Activated CD4-positive, alpha-beta T cell treated with anti-CD3 and anti-CD28 coated beads, Interleukin-2, amount 10 ng/mL, durations not matched to agents 7 days and 5 days (primary cell): ENCODE measurements around the gene ABCA13. TPM values are rescaled to one million over a fixed set of nuclear protein-coding genes. Genes with fewer than 3 reads are reported as not detected.

Experiments used
- CTCF ChIA-PET: fragments of 350-600 bp; sonication (Branson Sonifier 250); formaldehyde crosslinking; loops from one replicate; lab custom pipeline; 2021; ENCODE audit warnings: antibody characterized with exemption; lab: Charles Lee
- POLR2A ChIA-PET: fragments of 350-600 bp; sonication (Branson Sonifier 250); formaldehyde crosslinking; loops from one replicate; lab custom pipeline; 2021; ENCODE audit warnings: antibody characterized with exemption; lab: Charles Lee
- DNase-seq: peaks from one replicate; pipeline ENCODE4 v3.0.0-alpha.2; 2020
- H3K27ac Mint-ChIP-seq: one replicate; pipeline ENCODE4 v1.8.0; 2021; ENCODE audit warnings: mild to moderate bottlenecking, moderate library complexity, mixed read lengths
- H3K27me3 Mint-ChIP-seq: one replicate; pipeline ENCODE4 v1.8.0; 2021; ENCODE audit warnings: mixed read lengths
- H3K36me3 Mint-ChIP-seq: one replicate; pipeline ENCODE4 v1.8.0; 2021; ENCODE audit warnings: low read depth, mixed read lengths
- H3K4me1 Mint-ChIP-seq: one replicate; pipeline ENCODE4 v1.8.0; 2021; ENCODE audit warnings: mixed read lengths
- H3K4me3 Mint-ChIP-seq: one replicate; pipeline ENCODE4 v1.8.0; 2021; ENCODE audit warnings: mild to moderate bottlenecking, moderate library complexity, mixed read lengths
- H3K9me3 Mint-ChIP-seq: one replicate; pipeline ENCODE4 v1.8.0; 2021; ENCODE audit warnings: mixed read lengths
- total RNA-seq, 2 experiments: library from RNA; stranded (reverse); gene quantifications; one replicate each; pipeline ENCODE4 v1.2.3, GENCODE V29; 2021

ABCA13 gene
- total RNA-seq, 2 experiments from 2014 or later: 0.07 to 0.19 TPM

DNA sequence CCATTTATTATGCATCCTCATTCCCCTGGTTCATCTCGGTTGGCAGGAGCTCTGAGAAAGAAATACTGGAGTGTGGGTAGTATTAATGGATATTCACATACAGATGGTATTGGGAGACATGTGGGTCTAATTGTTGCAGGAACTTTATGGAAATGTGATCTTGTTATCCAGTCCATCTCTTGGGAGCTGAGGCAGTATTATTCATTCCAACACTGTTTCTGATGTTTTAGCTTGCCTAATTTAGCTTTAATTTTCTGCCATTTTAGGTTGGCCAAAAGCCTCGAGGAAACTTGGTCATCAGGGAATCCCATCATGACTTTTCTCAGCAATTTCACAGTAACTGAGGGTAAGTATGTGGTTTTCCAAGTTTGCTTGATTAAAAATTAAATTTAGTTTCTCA lies 125.7 kb downstream of the ABCA13 start:
- DNase-seq: no peak
- CTCF ChIA-PET: interaction anchor here (0.6 kb wide), 1 partner anchor 79 kb away, joined by 3 read pairs; no protein-coding TSS in a partner anchor

DNA sequence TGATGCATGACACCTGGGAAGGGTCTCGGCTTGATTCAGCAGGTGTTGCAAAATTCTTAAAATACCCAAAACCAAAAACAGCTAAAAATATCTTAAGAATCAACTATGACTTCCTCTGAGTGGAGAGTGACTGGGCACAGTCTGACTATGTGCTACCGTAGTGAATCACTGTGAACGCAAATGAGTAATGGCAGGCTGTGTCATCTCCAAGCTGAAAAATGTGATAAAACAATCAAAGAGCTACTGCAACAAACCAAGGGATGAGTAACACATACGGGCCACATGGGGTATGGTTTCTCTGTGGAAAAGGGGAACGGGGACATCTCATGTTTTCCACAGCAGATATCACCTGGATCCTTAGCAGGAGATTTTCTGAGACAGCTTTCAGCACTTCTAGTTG lies 127.5 kb downstream of the ABCA13 start:
- Mint-ChIP-seq H3K27me3 (peaks cover 2% of the 10 kb centered on the region), H3K27ac (no peak overlapping the region), H3K9me3 (no peaks in the 10 kb centered on the region), H3K36me3 (no peaks in the 10 kb centered on the region), H3K4me1 (peaks cover 5% of the 10 kb centered on the region), H3K4me3 (no peak overlapping the region)
- no peak for DNase-seq
- ChIA-PET POLR2A (no interaction called here), CTCF (no interaction called here)

More for the DNA sequence above, 125.7 kb downstream of the ABCA13 start:
- Mint-ChIP-seq H3K27ac (no peak overlapping the region), H3K36me3 (no peaks in the 10 kb centered on the region), H3K4me3 (no peak overlapping the region), H3K27me3 (peaks cover 2% of the 10 kb centered on the region), H3K9me3 (no peaks in the 10 kb centered on the region), H3K4me1 (peaks cover 5% of the 10 kb centered on the region)
- POLR2A ChIA-PET: no interaction called here

DNA sequence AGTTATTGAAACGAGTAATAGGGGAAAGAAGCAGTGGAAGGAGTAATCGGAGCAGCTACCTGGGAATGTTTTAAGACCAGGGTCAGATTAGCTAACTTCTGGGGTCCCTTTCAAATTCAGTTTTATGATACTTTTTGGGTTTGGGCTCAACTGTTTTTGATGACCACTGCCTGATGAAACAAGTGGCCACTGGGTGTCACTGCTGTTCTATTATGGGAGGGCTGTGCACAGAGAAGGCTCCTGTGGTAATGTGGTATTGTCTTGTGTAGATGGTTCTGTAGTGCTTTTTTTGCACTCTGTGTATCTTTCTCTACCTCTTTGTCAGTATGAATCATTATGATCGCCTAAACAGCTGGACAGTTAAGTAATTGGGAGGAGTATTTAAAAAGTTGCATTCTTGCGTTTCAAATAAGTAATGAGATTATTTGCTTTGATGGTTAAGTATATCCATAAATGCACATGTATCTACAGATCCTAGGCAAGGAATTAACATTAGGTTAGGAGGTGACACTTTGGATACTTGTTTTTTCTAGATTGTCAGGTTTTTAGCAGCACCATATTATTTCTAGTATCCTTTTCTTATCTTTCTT lies 128.4 kb downstream of the ABCA13 start:
- ChIA-PET CTCF (no interaction called here), POLR2A (no interaction called here)
- peaks cover 2% of the 10 kb centered on the region for H3K27me3 Mint-ChIP-seq
- H3K36me3 Mint-ChIP-seq: no peaks in the 10 kb centered on the region
- H3K27ac Mint-ChIP-seq: no peak overlapping the region
- H3K4me1 Mint-ChIP-seq: peaks cover 5% of the 10 kb centered on the region
- H3K9me3 Mint-ChIP-seq: no peaks in the 10 kb centered on the region
- DNase-seq: peak; percentile 60
- no peak overlapping the region for H3K4me3 Mint-ChIP-seq

DNA sequence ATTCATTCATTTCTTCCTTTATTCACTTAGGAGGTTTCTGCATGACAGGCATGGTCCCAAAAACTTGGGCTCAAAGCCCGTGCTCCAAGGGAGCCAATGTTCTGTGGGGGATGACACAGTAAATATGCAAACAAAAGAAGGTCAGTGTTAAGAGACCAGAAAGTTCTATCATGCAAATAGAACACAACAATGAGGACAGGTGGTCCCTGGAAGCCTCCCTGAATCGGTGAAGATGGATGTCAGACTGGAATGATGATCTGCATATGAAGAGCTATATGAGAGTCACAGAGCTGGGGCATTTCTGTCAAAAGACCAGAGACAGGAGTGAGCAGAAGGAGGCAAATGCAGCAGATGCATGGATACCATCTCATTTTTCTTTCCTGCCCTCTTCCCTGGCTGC lies 129.0 kb downstream of the ABCA13 start:
- ChIA-PET POLR2A (no interaction called here), CTCF (no interaction called here)
- H3K27me3 Mint-ChIP-seq: peaks cover 2% of the 10 kb centered on the region

DNA sequence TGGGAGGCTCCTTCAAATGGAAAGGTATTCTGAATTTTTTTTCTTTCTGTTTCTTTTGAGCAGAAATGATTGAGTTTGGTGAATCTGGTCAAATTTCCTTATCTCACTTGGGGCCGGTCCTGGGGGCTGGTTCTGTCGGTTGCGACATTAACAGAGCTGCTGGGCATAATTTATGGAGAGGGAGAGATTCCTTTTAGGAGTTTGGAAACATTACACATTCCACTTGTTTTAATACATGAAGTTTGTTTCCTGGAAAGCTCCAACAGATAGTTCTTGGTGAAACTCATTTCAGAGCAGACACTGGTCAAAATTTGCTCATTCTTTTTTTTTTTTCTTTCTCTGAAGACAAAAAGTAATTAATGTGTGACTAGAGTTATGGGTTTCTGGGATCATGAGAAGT lies 129.9 kb downstream of the ABCA13 start:
- Mint-ChIP-seq H3K9me3 (no peaks in the 10 kb centered on the region), H3K27ac (no peak overlapping the region), H3K4me1 (peaks cover 5% of the 10 kb centered on the region), H3K27me3 (peaks cover 2% of the 10 kb centered on the region), H3K4me3 (no peak overlapping the region), H3K36me3 (no peaks in the 10 kb centered on the region)
- CTCF ChIA-PET: interaction anchor here (1.0 kb wide), 1 partner anchor 11 kb away, joined by 3 read pairs; no protein-coding TSS in a partner anchor
- DNase-seq: no peak
- POLR2A ChIA-PET: no interaction called here

More for the DNA sequence above, 129.0 kb downstream of the ABCA13 start:
- Mint-ChIP-seq H3K36me3 (no peaks in the 10 kb centered on the region), H3K9me3 (no peaks in the 10 kb centered on the region), H3K4me3 (no peak overlapping the region), H3K27ac (no peak overlapping the region), H3K4me1 (peaks cover 5% of the 10 kb centered on the region)
- no peak for DNase-seq

DNA sequence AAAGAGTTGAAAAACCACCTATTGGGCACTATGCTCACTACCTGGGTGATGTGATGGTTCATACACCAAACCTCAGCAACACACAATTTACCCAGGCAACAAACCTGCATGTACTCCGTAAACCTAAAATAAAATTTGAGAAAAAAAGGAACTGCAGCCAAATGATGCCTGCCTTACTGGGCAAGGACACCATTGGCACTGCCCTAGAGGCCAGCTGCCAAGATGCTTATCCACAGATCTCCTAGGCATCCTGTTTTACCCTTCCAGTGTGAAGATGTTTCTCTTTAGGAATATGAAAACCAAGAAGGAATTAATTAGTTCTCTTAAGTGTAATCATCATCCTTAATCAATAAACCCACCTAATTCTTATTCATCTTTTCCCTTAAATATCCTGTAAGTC lies 133.4 kb downstream of the ABCA13 start:
- H3K4me3 Mint-ChIP-seq: no peak overlapping the region

DNA sequence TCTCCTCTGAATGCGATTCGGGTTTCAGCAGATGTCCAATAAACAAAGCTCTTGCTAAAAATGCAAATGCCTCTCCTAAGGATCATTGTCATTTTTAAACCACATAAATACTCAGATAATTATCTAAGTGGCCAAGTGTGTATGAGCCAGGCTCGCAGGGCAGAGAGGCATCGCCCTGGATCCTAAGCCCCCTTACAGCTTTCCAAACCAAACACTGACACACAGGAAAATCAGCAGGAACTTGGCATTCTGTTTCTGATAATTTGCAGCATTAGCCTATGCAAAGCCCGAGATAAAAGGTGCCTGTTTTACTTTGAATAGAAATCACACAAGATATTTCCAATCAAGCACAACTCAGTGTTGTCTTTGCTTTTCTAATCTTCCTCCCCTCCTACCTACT lies 134.4 kb downstream of the ABCA13 start:
- Mint-ChIP-seq H3K36me3 (no peaks in the 10 kb centered on the region), H3K27ac (no peak overlapping the region), H3K4me1 (no peaks in the 10 kb centered on the region), H3K9me3 (no peaks in the 10 kb centered on the region), H3K4me3 (no peak overlapping the region), H3K27me3 (peaks cover 2% of the 10 kb centered on the region)
- ChIA-PET CTCF (no interaction called here), POLR2A (no interaction called here)
- DNase-seq: no peak

More for the DNA sequence above, 133.4 kb downstream of the ABCA13 start:
- DNase-seq: no peak
- Mint-ChIP-seq H3K36me3 (no peaks in the 10 kb centered on the region), H3K9me3 (no peaks in the 10 kb centered on the region), H3K27me3 (peaks cover 2% of the 10 kb centered on the region), H3K27ac (no peak overlapping the region), H3K4me1 (peaks cover 1% of the 10 kb centered on the region)
- POLR2A ChIA-PET: no interaction called here
- CTCF ChIA-PET: no interaction called here

DNA sequence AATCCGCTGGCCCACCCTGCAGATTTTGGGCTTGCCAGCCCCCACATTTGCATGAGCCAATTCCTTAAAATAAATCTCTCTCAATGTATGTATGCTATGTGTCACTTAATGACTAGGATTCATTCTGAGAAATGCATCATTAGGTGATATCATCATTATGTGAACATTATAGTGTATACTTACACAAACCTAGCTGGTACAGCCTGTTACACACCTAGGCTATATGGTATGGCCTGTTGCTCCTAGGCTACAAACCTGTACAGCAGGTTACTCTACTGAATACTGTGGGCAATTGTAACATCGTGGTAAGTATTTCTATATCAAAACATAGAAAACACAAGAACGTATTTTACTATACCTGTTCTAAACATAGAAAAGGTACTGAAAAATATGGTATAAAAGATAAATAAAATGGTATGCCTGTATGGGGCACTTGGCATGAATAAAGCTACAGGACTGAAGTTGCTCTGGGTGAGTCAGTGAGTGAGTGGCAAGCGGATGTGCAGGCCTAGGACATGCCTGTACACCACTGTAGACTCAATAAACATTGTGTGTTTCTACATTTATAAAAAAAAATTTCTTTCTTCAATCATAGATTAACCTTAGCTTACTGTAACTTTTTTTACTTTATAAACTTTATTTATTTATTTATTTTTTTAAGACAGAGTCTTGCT lies 135.9 kb downstream of the ABCA13 start:
- Mint-ChIP-seq H3K27me3 (no peaks in the 10 kb centered on the region), H3K36me3 (no peaks in the 10 kb centered on the region), H3K9me3 (no peaks in the 10 kb centered on the region), H3K4me1 (no peaks in the 10 kb centered on the region), H3K4me3 (no peak overlapping the region), H3K27ac (no peak overlapping the region)
- no peak for DNase-seq
- ChIA-PET CTCF (interaction anchor here (1.7 kb wide), 1 partner anchor 11 kb away, joined by 4 read pairs; no protein-coding TSS in a partner anchor), POLR2A (no interaction called here)

DNA sequence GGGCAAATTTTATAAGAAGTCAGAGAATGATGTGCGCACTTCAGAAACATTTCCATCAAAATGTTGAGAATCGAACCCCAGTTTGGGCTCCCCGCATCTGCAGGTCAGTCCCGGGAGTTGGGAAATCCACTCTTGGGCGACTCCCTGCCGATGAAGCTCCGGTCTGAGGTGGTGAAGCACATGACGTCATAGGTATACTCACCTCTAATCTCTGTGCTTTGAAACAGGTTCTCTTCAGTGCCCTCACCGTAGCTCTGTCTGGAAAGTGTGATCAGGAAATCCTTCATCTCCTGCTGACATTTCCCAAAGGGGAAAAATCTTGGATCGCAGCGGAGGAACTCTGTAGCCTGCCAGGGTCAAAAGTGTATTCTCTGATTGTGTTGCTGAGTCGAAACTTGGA lies 138.5 kb downstream of the ABCA13 start:
- no peak for DNase-seq
- Mint-ChIP-seq H3K27me3 (no peaks in the 10 kb centered on the region), H3K27ac (no peak overlapping the region), H3K36me3 (no peaks in the 10 kb centered on the region), H3K4me3 (no peak overlapping the region), H3K9me3 (no peaks in the 10 kb centered on the region), H3K4me1 (no peaks in the 10 kb centered on the region)
- ChIA-PET POLR2A (no interaction called here), CTCF (no interaction called here)

DNA sequence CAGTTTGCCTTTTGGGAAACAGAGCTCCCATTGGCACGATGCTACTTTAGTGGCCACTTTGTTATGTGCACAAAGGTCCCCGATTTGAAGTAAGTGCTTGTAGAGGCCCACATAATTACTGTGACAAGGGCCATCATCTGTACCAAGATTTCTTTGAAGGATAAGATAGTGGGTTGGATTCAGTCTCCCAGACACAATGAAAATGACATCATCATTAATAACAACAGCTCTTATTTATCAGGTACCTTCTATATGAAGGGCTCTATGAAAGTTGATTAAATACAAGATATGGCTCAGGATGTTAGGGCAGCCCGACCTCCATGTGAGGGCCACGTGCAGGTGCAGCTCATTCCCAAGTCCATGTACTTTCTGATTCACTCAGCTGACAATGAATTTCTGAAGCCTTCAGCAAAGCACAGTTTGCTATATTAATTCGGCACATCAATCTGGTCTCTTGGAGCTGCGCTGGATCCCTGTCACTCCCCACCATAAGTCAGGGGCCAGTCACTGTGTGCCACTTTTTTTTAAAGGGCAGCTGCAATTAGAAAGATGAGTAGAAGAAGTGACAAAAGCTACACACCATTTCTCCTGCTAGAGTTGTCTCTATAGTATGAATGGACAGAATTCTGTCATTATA lies 140.3 kb downstream of the ABCA13 start:
- no peak for DNase-seq
- no peaks in the 10 kb centered on the region for H3K4me1 Mint-ChIP-seq
- H3K4me3 Mint-ChIP-seq: no peak overlapping the region
- no peaks in the 10 kb centered on the region for H3K36me3 Mint-ChIP-seq
- H3K27me3 Mint-ChIP-seq: no peaks in the 10 kb centered on the region
- H3K27ac Mint-ChIP-seq: no peak overlapping the region
- POLR2A ChIA-PET: no interaction called here
- H3K9me3 Mint-ChIP-seq: no peaks in the 10 kb centered on the region
- CTCF ChIA-PET: interaction anchor here (0.9 kb wide), 1 partner anchor 10 kb away, joined by 3 read pairs; no protein-coding TSS in a partner anchor

DNA sequence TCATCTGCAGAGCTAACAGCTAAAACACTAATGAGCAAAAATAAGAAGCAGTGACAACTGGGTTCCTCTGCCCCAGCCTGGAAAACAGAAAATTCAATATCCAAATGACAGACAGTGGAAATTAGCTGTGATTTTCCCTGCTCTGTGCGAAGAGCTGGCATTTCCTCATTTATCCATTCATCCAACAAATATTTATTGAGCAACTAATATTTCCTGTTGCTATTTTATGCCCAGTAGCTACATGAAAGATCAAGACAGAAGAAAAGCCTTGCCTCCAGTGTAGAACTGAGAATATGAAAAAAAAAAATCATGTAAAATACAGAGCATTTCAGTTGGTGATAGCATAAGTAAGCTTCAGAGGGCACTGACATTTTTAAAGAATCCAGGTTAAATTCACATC lies 140.9 kb downstream of the ABCA13 start:
- Mint-ChIP-seq H3K27me3 (no peaks in the 10 kb centered on the region), H3K4me3 (no peak overlapping the region), H3K36me3 (no peaks in the 10 kb centered on the region), H3K9me3 (no peaks in the 10 kb centered on the region), H3K4me1 (no peaks in the 10 kb centered on the region), H3K27ac (no peak overlapping the region)
- ChIA-PET CTCF (interaction anchor here (0.9 kb wide), 1 partner anchor 11 kb away, joined by 3 read pairs; no protein-coding TSS in a partner anchor), POLR2A (no interaction called here)
- no peak for DNase-seq

DNA sequence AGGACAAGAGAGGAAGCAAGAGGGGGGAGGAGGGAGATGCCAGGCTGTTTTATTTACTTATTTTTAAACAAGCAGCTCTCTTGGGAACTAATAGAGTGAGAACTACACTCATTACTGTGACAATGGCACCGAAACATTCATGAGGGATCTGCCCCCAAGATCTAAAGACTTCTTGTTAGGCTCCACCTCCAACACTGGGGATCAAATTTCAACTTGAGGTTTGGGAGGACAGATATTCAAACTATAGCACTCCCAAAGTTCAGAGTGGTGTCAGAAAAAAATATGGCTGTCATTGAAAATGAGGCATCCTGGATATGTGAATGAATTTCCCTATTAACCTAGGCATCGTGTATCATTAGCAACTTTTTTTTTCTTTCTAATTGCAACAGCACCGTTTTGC lies 145.5 kb downstream of the ABCA13 start:
- ChIA-PET CTCF (no interaction called here), POLR2A (no interaction called here)
- no peaks in the 10 kb centered on the region for H3K36me3 Mint-ChIP-seq
- H3K27ac Mint-ChIP-seq: no peak overlapping the region
- no peak for DNase-seq
- H3K4me3 Mint-ChIP-seq: no peak overlapping the region
- no peaks in the 10 kb centered on the region for H3K9me3 Mint-ChIP-seq
- no peaks in the 10 kb centered on the region for H3K4me1 Mint-ChIP-seq
- H3K27me3 Mint-ChIP-seq: no peaks in the 10 kb centered on the region

DNA sequence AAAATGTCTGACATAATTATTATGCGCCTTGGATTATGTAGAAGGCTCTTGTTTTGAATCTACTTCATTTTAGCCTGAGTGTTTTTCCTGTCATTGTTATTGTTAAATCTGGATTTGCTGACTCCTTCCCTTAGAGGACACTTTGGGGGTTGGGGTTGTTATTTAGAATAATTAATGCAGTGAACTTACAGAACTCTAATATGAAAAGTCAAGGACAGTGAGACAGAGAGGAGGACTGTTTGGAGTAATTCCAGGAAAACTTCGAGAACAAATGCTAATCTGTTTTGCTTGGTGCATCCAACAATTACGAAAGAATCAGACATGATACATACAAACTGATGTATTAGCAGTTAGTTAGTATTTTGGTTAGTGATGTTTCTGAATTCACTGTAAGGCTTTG lies 146.1 kb downstream of the ABCA13 start:
- Mint-ChIP-seq H3K27ac (no peak overlapping the region), H3K4me3 (no peak overlapping the region), H3K36me3 (no peaks in the 10 kb centered on the region), H3K27me3 (no peaks in the 10 kb centered on the region), H3K4me1 (no peaks in the 10 kb centered on the region), H3K9me3 (no peaks in the 10 kb centered on the region)
- no peak for DNase-seq
- POLR2A ChIA-PET: no interaction called here
- CTCF ChIA-PET: no interaction called here
